K562 (cell line): Measurements from ENCODE around the gene TRAK1. TPM values are rescaled to one million over a fixed set of nuclear protein-coding genes. Genes with fewer than 3 reads are reported as not detected.

ENCODE experiments used
- ATAC-seq: fragments of 200-7000 bp; cut with Tn5 transposase; 3 replicates; pipeline ENCODE4 v1.9.1; 2020; ENCODE audit warnings: moderate library complexity
- BruUV-seq: library from RNA; stranded (reverse); fragments of 400-500 nt; replicated peaks from 2 replicates; lab custom pipeline; 2021; lab: Mats Ljungman, UMichigan
- CTCF ChIA-PET: fragments of 300-600 bp; formaldehyde crosslinking; extraction: SDS; loops from one replicate; lab custom pipeline; 2021; ENCODE audit warnings: low intra/inter-chr PET ratio; lab: Yijun Ruan, JAX
- POLR2A ChIA-PET: fragments of 300-600, 350-650 bp; sonication (Branson Sonifier 250); formaldehyde crosslinking; extraction: SDS; loops from one replicate; lab custom pipeline; 2021; ENCODE audit warnings: antibody characterized with exemption, inconsistent platforms; lab: Yijun Ruan, JAX
- DNase-seq, 4 experiments: peaks; one replicate each; pipeline versions ENCODE4 v3.0.0 to v3.0.0-alpha.2; 2011 to 2018; ENCODE audit warnings: low spot score in 3 of 4, mixed read lengths in 3 of 4; ENCODE audit errors: extremely low read depth in 1 of 4
- FAIRE-seq: peaks from 2 replicates; lab custom pipeline; 2011; peaks lifted over from hg19 to GRCh38; lab: Jason Lieb, UNC
- H2AFZ ChIP-seq: 2 replicates; pipeline ENCODE4 v1.6.0; 2011; ENCODE audit warnings: low read depth, low read length, control low read depth, inconsistent platforms
- H3K27ac ChIP-seq: fragments of 200-600 bp; 3 replicates; pipeline ENCODE4 v1.8.0; 2011; ENCODE audit warnings: low read depth, mild to moderate bottlenecking, control low read depth, inconsistent platforms, low read length, moderate library complexity, mixed read lengths; ENCODE audit errors: extremely low read depth
- H3K27me3 ChIP-seq, 2 experiments: fragments of 300-600 bp in 1 of 2; 2 replicates in 1 of 2; 3 replicates in 1 of 2; pipeline versions ENCODE4 v1.6.0 to v1.8.0; 2011; ENCODE audit warnings: inconsistent platforms in 2 of 2, low read length in 2 of 2, mild to moderate bottlenecking in 1 of 2, mixed read lengths in 1 of 2, moderate library complexity in 1 of 2; ENCODE audit not compliant: control insufficient read depth in 2 of 2, insufficient read depth in 2 of 2
- H3K36me3 ChIP-seq: fragments of 300-600 bp; 3 replicates; pipeline ENCODE4 v1.8.0; 2011; ENCODE audit warnings: mild to moderate bottlenecking, low read length, inconsistent platforms; ENCODE audit not compliant: control insufficient read depth, insufficient read depth
- H3K4me1 ChIP-seq, 2 experiments: fragments of 200-600 bp in 1 of 2; replicated peaks in 1 of 2; 2 replicates in 1 of 2; 3 replicates in 1 of 2; pipeline versions ENCODE4 v1.5.1 to v1.8.0; 2011; ENCODE audit warnings: inconsistent platforms in 2 of 2, low read length in 2 of 2, mild to moderate bottlenecking in 1 of 2, mixed read lengths in 1 of 2, moderate library complexity in 1 of 2; ENCODE audit not compliant: control insufficient read depth in 2 of 2, insufficient read depth in 2 of 2
- H3K4me2 ChIP-seq: 2 replicates; pipeline ENCODE4 v1.6.1; 2011; ENCODE audit warnings: low read length, control low read depth, inconsistent platforms, mixed read lengths; ENCODE audit not compliant: insufficient read depth
- H3K4me3 ChIP-seq: fragments of 200-600 bp; sonication (generic), shearing (Covaris generic); 2 replicates; pipeline ENCODE4 v1.5.1; 2016; ENCODE audit warnings: control low read depth, inconsistent platforms
- H3K79me2 ChIP-seq: fragments of 200-600 bp; 3 replicates; pipeline ENCODE4 v1.8.0; 2011; ENCODE audit warnings: low read length, inconsistent platforms; ENCODE audit not compliant: control insufficient read depth, insufficient read depth
- H3K9ac ChIP-seq, 2 experiments: 2 replicates each; pipeline versions ENCODE4 v1.6.0 to v1.6.1; 2011; ENCODE audit warnings: low read depth in 2 of 2, low read length in 2 of 2, control low read depth in 1 of 2, inconsistent platforms in 1 of 2, mild to moderate bottlenecking in 1 of 2, mixed read lengths in 1 of 2; ENCODE audit not compliant: insufficient read depth in 1 of 2
- H3K9me1 ChIP-seq: one replicate; pipeline ENCODE4 v1.6.0; 2011; ENCODE audit warnings: inconsistent platforms, mild to moderate bottlenecking, low read length, moderate library complexity; ENCODE audit not compliant: control insufficient read depth, insufficient read depth
- H3K9me3 ChIP-seq: replicated peaks from 2 replicates; pipeline ENCODE4 v1.5.1; 2011; ENCODE audit warnings: low read depth, low read length, inconsistent platforms; ENCODE audit not compliant: control insufficient read depth, insufficient read depth
- H4K20me1 ChIP-seq: replicated peaks from 2 replicates; pipeline ENCODE4 v1.6.1; 2011; ENCODE audit warnings: low read length, inconsistent platforms, mixed read lengths; ENCODE audit not compliant: control insufficient read depth, insufficient read depth
- BACH1 ChIP-seq: fragments of 200-800 bp; sonication (Bioruptor generic); IDR thresholded peaks from 2 replicates; pipeline ENCODE4 v1.6.1; 2016; ENCODE audit warnings: missing genetic modification characterization, missing compliant biosample characterization
- C11orf30 ChIP-seq: fragments of 450-650 bp; IDR thresholded peaks from 2 replicates; pipeline ENCODE4 v1.6.1; 2016; ENCODE audit warnings: low read depth, mild to moderate bottlenecking
- ETS2 ChIP-seq: IDR thresholded peaks from 2 replicates; pipeline ENCODE4 v1.6.1; 2016; ENCODE audit warnings: borderline replicate concordance, missing genetic modification characterization, mild to moderate bottlenecking, moderate library complexity, missing compliant biosample characterization; ENCODE audit not compliant: poor library complexity, severe bottlenecking
- MECOM ChIP-seq: fragments of 250-450 bp; sonication (Bioruptor Pico); IDR thresholded peaks from 2 replicates; pipeline ENCODE4 v1.8.0; 2022; ENCODE audit warnings: inconsistent platforms
- NCOA4 ChIP-seq: fragments of 450-650 bp; IDR thresholded peaks from 2 replicates; pipeline ENCODE4 v1.6.1; 2018; ENCODE audit warnings: mild to moderate bottlenecking; ENCODE audit not compliant: partially characterized antibody
- NFE2 ChIP-seq: IDR thresholded peaks from 2 replicates; pipeline ENCODE4 v1.6.1; 2014; ENCODE audit warnings: antibody characterized with exemption, low read depth
- NUFIP1 ChIP-seq: fragments of 450-650 bp; IDR thresholded peaks from 2 replicates; pipeline ENCODE4 v1.6.1; 2018; ENCODE audit not compliant: partially characterized antibody
- RBBP5 ChIP-seq: fragments of 200-600 bp; sonication (generic); IDR thresholded peaks from 2 replicates; pipeline ENCODE4 v1.6.1; 2012; ENCODE audit warnings: borderline replicate concordance, mild to moderate bottlenecking, low read length, control low read depth, inconsistent platforms; ENCODE audit not compliant: insufficient read depth, poor library complexity, severe bottlenecking
- RBM15 ChIP-seq: fragments of 200-400 bp; formaldehyde crosslinking; IDR thresholded peaks from 2 replicates; pipeline ENCODE4 v1.6.1; 2018; ENCODE audit warnings: mild to moderate bottlenecking, low read length, moderate library complexity; ENCODE audit not compliant: insufficient read depth
- RHOXF2B ChIP-seq: fragments of 250-450 bp; sonication (Bioruptor Pico); conservative IDR thresholded peaks from 2 replicates; pipeline ENCODE4 v1.5.1; 2021
- SREBF2 ChIP-seq: sonication (generic); formaldehyde crosslinking; IDR thresholded peaks from 2 replicates; pipeline ENCODE4 v1.4.0; 2020; ENCODE audit warnings: mild to moderate bottlenecking, missing genetic modification reagents
- TEAD4 ChIP-seq, 2 experiments: sonication (generic) in 1 of 2; formaldehyde crosslinking in 1 of 2; IDR thresholded peaks; 2 replicates each; pipeline versions ENCODE4 v1.6.1 to v1.8.0; 2012 to 2022; ENCODE audit warnings: borderline replicate concordance in 1 of 2, inconsistent platforms in 1 of 2, low read length in 1 of 2, mild to moderate bottlenecking in 1 of 2, missing genetic modification reagents in 1 of 2
- ZNF263 ChIP-seq: sonication (generic); formaldehyde crosslinking; IDR thresholded peaks from 2 replicates; pipeline ENCODE4 v1.8.0; 2022; ENCODE audit warnings: mild to moderate bottlenecking, missing genetic modification reagents, borderline replicate concordance
- ZNF79 ChIP-seq: fragments of 250-450 bp; sonication (Bioruptor Pico); IDR thresholded peaks from 2 replicates; pipeline ENCODE4 v1.4.0; 2020; ENCODE audit warnings: low read depth, mild to moderate bottlenecking, moderate library complexity
- WGBS: fragments of 100-300 bp; shearing (Covaris generic); methylation state at CpG from one replicate; pipeline ENCODE4 v1.1.6; 2016; ENCODE audit warnings: low coverage, mixed read lengths; ENCODE audit not compliant: insufficient coverage; ENCODE audit errors: missing lambda C conversion rate; 5-methylcytosine and 5-hydroxymethylcytosine counted together
- in situ Hi-C: fragments of 300-500 bp; cut with MboI; formaldehyde crosslinking; loops from 4 replicates; pipeline ENCODE4 v1.15.0; 2018; ENCODE audit warnings: inconsistent platforms, mixed read lengths
- intact Hi-C: fragments of 100-400 bp; cut with micrococcal nuclease; formaldehyde crosslinking; loops from 2 replicates; pipeline ENCODE4 v1.14.2; 2022
- polyA plus RNA-seq, 8 experiments: library from polyadenylated mRNA; depleted of rRNA in 4 of 8; stranded (reverse) in 5 of 8; unstranded in 3 of 8; fragments of >200 nt; fragmentation: Nextera tagmentation in 2 of 8; fragmentation: Illumina TruSeq in 1 of 8; extraction: Ambion mirVana in 2 of 8; extraction: Trizol in 1 of 8; gene quantifications; 2 replicates each; pipeline versions ENCODE4 v1.2.1 to v1.2.3, GENCODE V29; 2011 to 2014; ENCODE audit warnings: inconsistent platforms in 1 of 8, missing spikeins in 1 of 8
- total RNA-seq, 7 experiments: library from RNA; depleted of rRNA in 6 of 7; stranded (reverse); fragments of >200 nt in 6 of 7; fragmentation: Illumina TruSeq in 2 of 7; extraction: Trizol in 2 of 7; gene quantifications; 2 replicates each; pipeline versions ENCODE4 v1.2.1 to v1.2.3, GENCODE V29; 2011 to 2021; ENCODE audit warnings: low replicate concordance in 1 of 7
- TF ChIP-seq, protein P1 (sequence below): fragments of 250-450 bp; sonication (Bioruptor Pico); IDR thresholded peaks from 2 replicates; pipeline ENCODE4 v1.4.0; 2020; ENCODE audit warnings: mild to moderate bottlenecking, moderate library complexity

TRAK1 gene
- total and polyA plus RNA-seq, 9 of the 15 experiments (the other 6 are each of a cell fraction or from before 2014, with no cell fraction given), result 5.3 to 28.5 (median 17.5) TPM

DNA sequence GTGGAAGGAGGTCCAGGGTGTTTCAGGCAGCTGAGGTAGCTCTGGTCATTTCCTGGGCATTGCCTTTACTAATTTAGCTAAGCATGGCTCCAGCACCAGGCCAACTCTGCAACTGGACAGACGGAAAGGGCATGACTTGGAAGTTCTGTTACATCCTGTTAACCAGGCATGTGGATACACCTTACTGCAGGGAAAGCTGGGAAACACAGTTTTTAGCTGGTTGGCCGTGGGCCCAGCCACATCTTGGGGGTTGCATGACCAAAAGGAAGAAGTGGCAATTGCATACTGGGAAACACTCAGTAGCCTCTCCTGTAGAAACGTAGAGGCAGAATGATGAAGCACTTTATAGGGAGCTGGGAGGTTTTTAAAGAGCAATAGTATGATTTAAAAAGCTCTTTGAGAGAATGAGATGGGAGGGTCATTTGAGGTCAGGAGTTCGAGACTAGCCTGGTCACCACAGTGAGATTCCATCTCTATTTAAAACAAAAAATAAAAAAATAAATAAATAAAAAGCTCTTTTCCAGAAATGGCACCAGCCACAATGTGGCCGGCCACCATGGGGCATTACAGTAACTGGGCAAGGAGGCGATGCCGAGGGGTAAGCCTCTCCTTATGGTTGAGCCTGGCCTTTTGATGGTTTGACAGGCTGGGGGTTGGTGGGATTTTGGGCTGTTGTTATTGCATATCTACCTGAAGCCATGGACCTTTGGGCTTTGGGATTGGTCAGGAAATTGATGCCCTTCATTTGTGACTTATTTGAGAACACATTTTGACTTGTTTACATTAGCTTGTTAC is 28.6 kb downstream of the TRAK1 start:
- 68% methylated on average over 7 of the region's 7 CpGs for WGBS
- no TSS peak for BruUV-seq
- Histone ChIP-seq H3K36me3 (0 out of 3 replicates have a peak, but pooled peaks cover 2% of the 10 kb centered on the region), H3K4me1 (peaks cover 5 to 6% of the 10 kb centered on the region in 2 experiments; a peak in 4 of 5 replicates), H3K9me1 (no peaks in the 10 kb centered on the region), H3K27ac (no peak overlapping the region), H3K9ac (no peak overlapping the region), H3K79me2 (no peaks in the 10 kb centered on the region), H3K27me3 (no peaks in the 10 kb centered on the region), H4K20me1 (peaks cover 26% of the 10 kb centered on the region; the same call in 1 of the 2 replicates), H3K9me3 (no peaks in the 10 kb centered on the region), H3K4me3 (no peak overlapping the region), H2AFZ (no peak overlapping the region), H3K4me2 (no peak overlapping the region)
- in situ Hi-C loops (loop anchor here (5.0 to 25.0 kb wide), 2 partner anchors 98 to 432 kb away; no protein-coding TSS in a partner anchor), intact Hi-C loops (loop anchor here (5.0 to 10.0 kb wide), 3 partner anchors 227 to 425 kb away; no protein-coding TSS in a partner anchor)
- ChIA-PET CTCF (interaction anchor here (1.4 kb wide), 1 partner anchor 72 kb away, joined by 5 read pairs; no protein-coding TSS in a partner anchor), POLR2A (interaction anchor here (0.6 to 1.2 kb wide), 3 partner anchors 18 to 1923 kb away, joined by 3 to 4 read pairs (median 4); no protein-coding TSS in a partner anchor)
- TF ChIP-seq ZNF263 (no peak), C11orf30 (0 out of 2 replicates have a peak, but pooled peaks have one; percentile 16), MECOM (CRISPR knock-in tag) (no peak), RBM15 (no peak), BACH1 (tag) (no peak), ETS2 (tag) (no peak), TEAD4 (IDR thresholded peaks at IDR 0.05; ENCODE audit: low read length) (no peak), TEAD4 (CRISPR knock-in tag; IDR thresholded peaks at IDR 0.05; ENCODE audit: borderline replicate concordance) (no peak), RBBP5 (no peak), ZNF79 (CRISPR knock-in tag) (no peak), NUFIP1 (no peak), SREBF2 (no peak), NCOA4 (no peak), NFE2 (peak; percentile 24; the same call in 1 of the 2 replicates), RHOXF2B (CRISPR knock-in tag) (no peak)
- TF ChIP-seq, protein P1, sequence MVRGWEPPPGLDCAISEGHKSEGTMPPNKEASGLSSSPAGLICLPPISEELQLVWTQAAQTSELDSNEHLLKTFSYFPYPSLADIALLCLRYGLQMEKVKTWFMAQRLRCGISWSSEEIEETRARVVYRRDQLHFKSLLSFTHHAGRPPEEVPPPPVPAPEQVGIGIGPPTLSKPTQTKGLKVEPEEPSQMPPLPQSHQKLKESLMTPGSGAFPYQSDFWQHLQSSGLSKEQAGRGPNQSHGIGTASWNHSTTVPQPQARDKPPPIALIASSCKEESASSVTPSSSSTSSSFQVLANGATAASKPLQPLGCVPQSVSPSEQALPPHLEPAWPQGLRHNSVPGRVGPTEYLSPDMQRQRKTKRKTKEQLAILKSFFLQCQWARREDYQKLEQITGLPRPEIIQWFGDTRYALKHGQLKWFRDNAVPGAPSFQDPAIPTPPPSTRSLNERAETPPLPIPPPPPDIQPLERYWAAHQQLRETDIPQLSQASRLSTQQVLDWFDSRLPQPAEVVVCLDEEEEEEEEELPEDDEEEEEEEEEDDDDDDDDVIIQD, result no peak
- FAIRE-seq, result no peak
- no peak for ATAC-seq
- no peak for DNase-seq
